Measurements from ENCODE around the gene ANO6.
"Not testable (repeated sequence)": the region's sequence is repeated elsewhere in the genome, so short reads cannot be mapped to it uniquely, and the experiment has no call there.

The ANO6 gene

GRCh38 chr12:45354399-45354798 lies 138.5 kb downstream of the ANO6 start:
- DNase-seq = no peak

- DNase-seq = no peak
These were observed 139.8 kb downstream of the ANO6 start for GRCh38 chr12:45355730-45356129.

GRCh38 chr12:45356822-45357538 lies 141.1 kb downstream of the ANO6 start:
- no peak for DNase-seq

- DNase-seq = no peak
These were observed 141.9 kb downstream of the ANO6 start for GRCh38 chr12:45357539-45358417.

- DNase-seq = no peak
These were observed 146.4 kb downstream of the ANO6 start for GRCh38 chr12:45362291-45362690.

- no peak for DNase-seq
These were observed 148.0 kb downstream of the ANO6 start for GRCh38 chr12:45363903-45364302.

- no peak for DNase-seq
These were observed 153.1 kb downstream of the ANO6 start for GRCh38 chr12:45368841-45369489.

GRCh38 chr12:45377815-45378214 lies 161.9 kb downstream of the ANO6 start:
- DNase-seq = no peak

- no peak for DNase-seq
These were observed 163.4 kb downstream of the ANO6 start for GRCh38 chr12:45379261-45379660.

GRCh38 chr12:45381351-45381750 lies 165.5 kb downstream of the ANO6 start:
- no peak for DNase-seq

- DNase-seq = no peak
These were observed 172.7 kb downstream of the ANO6 start for GRCh38 chr12:45388545-45388944.

- DNase-seq = no peak
These were observed 173.5 kb downstream of the ANO6 start for GRCh38 chr12:45389426-45389825.

- DNase-seq = not testable (repeated sequence)
These were observed 181.6 kb downstream of the ANO6 start for GRCh38 chr12:45397499-45397898.

GRCh38 chr12:45398552-45398951 lies 182.7 kb downstream of the ANO6 start:
- DNase-seq = no peak

GRCh38 chr12:45400991-45401390 lies 185.1 kb downstream of the ANO6 start:
- no peak for DNase-seq

- DNase-seq = no peak
These were observed 186.4 kb downstream of the ANO6 start for GRCh38 chr12:45402288-45402687.

GRCh38 chr12:45406988-45407850 lies 191.3 kb downstream of the ANO6 start:
- no peak for DNase-seq

GRCh38 chr12:45407981-45408728 lies 192.3 kb downstream of the ANO6 start:
- no peak for DNase-seq

- no peak for DNase-seq
These were observed 192.8 kb downstream of the ANO6 start for GRCh38 chr12:45408729-45409114.

- DNase-seq = no peak
These were observed 194.1 kb downstream of the ANO6 start for GRCh38 chr12:45409966-45410365.

- DNase-seq = no peak
These were observed 195.7 kb downstream of the ANO6 start for GRCh38 chr12:45411626-45412025.

- DNase-seq = peak; percentile 83
These were observed 199.5 kb downstream of the ANO6 start for GRCh38 chr12:45415393-45415817.
